Sigmoid colon (tissue), 4 donors: ENCODE measurements around the gene KSR1.

ENCODE experiments used
- POLR2A ChIP-seq, 2 donors: fragments of 450-650 bp; IDR thresholded peaks; one replicate each; pipeline ENCODE4 v1.6.1; 2016; ENCODE audit warnings: antibody characterized with exemption in 2 of 2, mild to moderate bottlenecking in 2 of 2, moderate library complexity in 2 of 2
- POLR2AphosphoS5 ChIP-seq, 4 donors: sonication (generic); formaldehyde crosslinking; IDR thresholded peaks; one replicate each; pipeline ENCODE4 v1.6.1; 2017; ENCODE audit warnings: antibody characterized with exemption in 4 of 4
- TF ChIP-seq, protein P1 (sequence below), 4 experiments: fragments of 450-650 bp in 3 of 4; fragments of 200-600 bp in 1 of 4; IDR thresholded peaks; one replicate each; pipeline ENCODE4 v1.5.1; 2016 to 2019; ENCODE audit warnings: antibody characterized with exemption in 4 of 4, mild to moderate bottlenecking in 3 of 4, moderate library complexity in 2 of 4

DNA sequence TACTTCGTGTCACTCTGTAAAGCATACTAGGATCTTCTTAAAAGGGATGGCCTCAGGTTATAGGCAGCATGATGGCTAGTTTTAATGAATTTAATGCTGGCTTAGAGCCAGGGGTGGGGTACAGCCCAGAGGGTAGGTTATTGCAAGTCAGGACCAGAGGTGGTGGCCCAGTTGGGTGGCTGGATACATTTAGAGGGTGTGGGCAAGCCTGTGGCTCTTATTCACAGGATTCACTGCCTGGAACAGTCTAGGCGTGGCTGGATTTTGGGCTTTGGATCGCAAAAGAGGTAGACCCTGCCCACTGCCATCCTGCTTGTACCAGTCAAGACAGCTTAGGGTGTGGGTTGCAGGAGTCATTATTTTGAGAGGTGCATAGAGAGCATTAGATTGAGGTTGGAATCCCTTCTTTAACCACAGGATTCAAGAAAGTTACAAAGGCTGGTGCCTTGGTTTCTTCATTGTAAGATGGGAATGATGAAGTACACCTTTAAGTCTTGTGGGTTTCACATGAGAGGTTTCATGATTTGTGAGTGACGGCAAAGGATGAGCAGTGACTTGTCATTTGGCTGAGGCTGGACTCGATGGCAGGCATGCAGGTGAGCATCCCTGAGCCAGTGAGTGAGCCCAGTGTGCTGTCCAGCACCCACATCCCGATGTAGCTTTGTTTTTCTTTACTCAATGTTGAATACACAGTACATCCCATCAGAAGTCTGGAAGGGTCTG lies 85.2 kb downstream of the KSR1 start:
- TF ChIP-seq, protein P1, sequence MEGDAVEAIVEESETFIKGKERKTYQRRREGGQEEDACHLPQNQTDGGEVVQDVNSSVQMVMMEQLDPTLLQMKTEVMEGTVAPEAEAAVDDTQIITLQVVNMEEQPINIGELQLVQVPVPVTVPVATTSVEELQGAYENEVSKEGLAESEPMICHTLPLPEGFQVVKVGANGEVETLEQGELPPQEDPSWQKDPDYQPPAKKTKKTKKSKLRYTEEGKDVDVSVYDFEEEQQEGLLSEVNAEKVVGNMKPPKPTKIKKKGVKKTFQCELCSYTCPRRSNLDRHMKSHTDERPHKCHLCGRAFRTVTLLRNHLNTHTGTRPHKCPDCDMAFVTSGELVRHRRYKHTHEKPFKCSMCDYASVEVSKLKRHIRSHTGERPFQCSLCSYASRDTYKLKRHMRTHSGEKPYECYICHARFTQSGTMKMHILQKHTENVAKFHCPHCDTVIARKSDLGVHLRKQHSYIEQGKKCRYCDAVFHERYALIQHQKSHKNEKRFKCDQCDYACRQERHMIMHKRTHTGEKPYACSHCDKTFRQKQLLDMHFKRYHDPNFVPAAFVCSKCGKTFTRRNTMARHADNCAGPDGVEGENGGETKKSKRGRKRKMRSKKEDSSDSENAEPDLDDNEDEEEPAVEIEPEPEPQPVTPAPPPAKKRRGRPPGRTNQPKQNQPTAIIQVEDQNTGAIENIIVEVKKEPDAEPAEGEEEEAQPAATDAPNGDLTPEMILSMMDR (IDR thresholded peaks at IDR 0.05), result no peak
- TF ChIP-seq POLR2AphosphoS5 (IDR thresholded peaks at IDR 0.05) (no peak), POLR2A (IDR thresholded peaks at IDR 0.05) (no peak)
